ENCODE results near the gene TMEM163.

DNA sequence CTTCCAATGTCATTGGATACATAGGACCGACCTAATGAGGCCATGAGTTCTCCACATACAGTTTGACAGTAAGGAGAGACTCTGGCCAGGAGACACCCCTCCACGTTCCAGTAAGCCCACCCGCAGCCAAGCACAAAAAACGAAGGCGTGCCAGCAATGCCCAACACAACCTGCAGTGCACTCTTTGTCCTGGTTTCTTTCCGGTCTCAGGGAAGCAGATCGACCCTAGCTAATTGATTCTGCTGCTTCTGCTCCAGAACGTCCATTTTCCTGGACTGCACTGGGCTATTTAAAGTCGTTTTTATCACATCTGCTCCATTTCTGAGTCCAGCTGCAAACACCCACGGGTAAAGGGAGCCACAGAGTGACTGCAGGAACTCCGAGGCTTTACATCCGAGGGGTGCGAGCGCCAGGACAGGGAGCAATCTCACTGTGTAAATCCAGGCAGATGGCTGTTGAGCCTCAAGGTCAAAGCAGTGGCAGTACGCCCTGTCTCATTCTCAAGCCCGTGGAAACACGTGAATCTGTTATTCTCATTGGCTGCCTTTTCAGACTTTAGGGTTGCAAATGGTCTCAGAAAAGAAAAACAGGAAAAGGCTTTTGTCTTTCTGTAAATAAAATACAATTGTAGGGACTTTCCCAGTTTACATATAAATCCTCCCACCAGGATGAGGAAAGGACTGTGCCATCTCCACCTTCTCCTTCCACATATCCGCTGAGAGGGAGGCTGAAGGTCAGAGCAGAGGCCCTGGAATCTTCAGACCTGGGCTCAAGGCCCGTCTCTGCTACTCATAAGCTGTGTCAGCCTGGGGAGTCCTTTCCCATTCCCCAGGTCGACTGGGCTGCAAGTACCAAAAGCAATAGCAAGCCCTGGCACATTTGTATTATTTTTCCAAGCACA is 40.7 kb downstream of the TMEM163 start:
- TF ChIP-seq, protein P1, sequence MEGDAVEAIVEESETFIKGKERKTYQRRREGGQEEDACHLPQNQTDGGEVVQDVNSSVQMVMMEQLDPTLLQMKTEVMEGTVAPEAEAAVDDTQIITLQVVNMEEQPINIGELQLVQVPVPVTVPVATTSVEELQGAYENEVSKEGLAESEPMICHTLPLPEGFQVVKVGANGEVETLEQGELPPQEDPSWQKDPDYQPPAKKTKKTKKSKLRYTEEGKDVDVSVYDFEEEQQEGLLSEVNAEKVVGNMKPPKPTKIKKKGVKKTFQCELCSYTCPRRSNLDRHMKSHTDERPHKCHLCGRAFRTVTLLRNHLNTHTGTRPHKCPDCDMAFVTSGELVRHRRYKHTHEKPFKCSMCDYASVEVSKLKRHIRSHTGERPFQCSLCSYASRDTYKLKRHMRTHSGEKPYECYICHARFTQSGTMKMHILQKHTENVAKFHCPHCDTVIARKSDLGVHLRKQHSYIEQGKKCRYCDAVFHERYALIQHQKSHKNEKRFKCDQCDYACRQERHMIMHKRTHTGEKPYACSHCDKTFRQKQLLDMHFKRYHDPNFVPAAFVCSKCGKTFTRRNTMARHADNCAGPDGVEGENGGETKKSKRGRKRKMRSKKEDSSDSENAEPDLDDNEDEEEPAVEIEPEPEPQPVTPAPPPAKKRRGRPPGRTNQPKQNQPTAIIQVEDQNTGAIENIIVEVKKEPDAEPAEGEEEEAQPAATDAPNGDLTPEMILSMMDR (IDR thresholded peaks at IDR 0.05) = no peak
- no peak for TF ChIP-seq POLR2A (IDR thresholded peaks at IDR 0.05)
